A549 (cell line): ENCODE data around the gene BTBD7.

Experiments used
- BHLHE40 ChIP-seq: IDR thresholded peaks from 2 replicates; pipeline ENCODE4 v1.6.1; 2012; ENCODE audit warnings: low read depth, low read length, inconsistent platforms
- CTCF ChIP-seq: fragments of >200 bp; sonication (Bioruptor Twin); formaldehyde crosslinking; IDR thresholded peaks from 3 replicates; pipeline ENCODE4 v1.5.1; 2016
- ELK1 ChIP-seq: fragments of 150-350 bp; IDR thresholded peaks from 2 replicates; pipeline ENCODE4 v1.6.1; 2014; ENCODE audit warnings: low read depth, mild to moderate bottlenecking, low read length
- HDAC2 ChIP-seq: fragments of 200-600 bp; sonication (generic); IDR thresholded peaks from 2 replicates; pipeline ENCODE4 v1.6.1; 2016
- POLR2A ChIP-seq: IDR thresholded peaks from 2 replicates; pipeline ENCODE4 v1.6.1; 2012; ENCODE audit warnings: mild to moderate bottlenecking, low read length

DNA sequence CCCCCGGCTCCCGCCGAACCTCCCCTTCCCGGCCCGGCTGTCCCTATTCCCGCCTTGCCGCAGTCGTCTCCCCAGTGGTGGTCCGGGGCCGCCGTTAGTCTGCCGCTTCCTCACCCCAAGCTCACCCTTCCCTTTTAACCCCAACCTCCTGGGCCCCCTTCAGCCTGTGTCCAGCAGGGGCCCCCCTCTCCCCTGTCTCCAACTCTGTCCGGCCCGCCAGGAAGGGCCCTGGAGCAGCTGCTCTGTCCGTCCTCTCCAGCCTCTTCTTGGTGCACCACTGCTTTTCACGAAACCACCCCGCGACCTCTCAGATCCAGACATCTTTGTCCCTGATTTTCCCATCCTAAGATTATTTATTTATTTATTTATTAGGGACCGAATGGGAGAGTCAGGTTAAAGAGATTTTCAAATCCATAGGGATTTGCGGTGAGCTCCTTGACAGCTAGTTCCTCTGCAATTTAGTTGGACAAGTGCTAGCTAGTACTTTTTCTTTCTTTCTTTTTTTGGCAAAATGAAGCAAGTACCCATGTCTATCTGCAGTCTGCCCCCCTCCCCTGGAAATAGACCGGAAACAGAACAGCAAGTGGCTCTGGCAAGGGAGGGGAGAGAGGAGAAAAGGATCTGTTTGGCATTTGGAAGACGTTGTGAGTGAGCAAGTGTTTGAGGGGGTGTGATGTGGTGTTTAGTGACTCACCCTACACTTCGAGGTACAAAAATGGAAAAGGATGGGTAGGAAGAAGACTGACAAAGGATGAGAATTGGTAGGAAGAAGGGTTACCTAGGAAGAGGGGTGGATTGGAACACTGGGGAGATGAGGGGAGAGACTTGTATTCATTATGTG is 125.1 kb downstream of the BTBD7 start:
- TF ChIP-seq BHLHE40 (no peak), CTCF (peak; percentile 48), HDAC2 (no peak), POLR2A (no peak), ELK1 (no peak)
